Vagina (tissue), 2 donors: Measurements from ENCODE around the gene TPSD1.

Source experiments
- POLR2AphosphoS5 ChIP-seq, 2 donors: sonication (generic); formaldehyde crosslinking; IDR thresholded peaks; one replicate each; pipeline ENCODE4 v1.9.0; 2017; ENCODE audit warnings: antibody characterized with exemption in 2 of 2, mild to moderate bottlenecking in 2 of 2, low read depth in 1 of 2; ENCODE audit not compliant: insufficient read depth in 1 of 2
- TF ChIP-seq, protein P1 (sequence below), 3 experiments: fragments of 450-650 bp in 2 of 3; fragments of 200-600 bp in 1 of 3; sonication (generic) in 1 of 3; IDR thresholded peaks; one replicate each; pipeline ENCODE4 v1.5.1; 2017 to 2019; ENCODE audit warnings: antibody characterized with exemption in 3 of 3, mild to moderate bottlenecking in 2 of 3, moderate library complexity in 2 of 3

DNA sequence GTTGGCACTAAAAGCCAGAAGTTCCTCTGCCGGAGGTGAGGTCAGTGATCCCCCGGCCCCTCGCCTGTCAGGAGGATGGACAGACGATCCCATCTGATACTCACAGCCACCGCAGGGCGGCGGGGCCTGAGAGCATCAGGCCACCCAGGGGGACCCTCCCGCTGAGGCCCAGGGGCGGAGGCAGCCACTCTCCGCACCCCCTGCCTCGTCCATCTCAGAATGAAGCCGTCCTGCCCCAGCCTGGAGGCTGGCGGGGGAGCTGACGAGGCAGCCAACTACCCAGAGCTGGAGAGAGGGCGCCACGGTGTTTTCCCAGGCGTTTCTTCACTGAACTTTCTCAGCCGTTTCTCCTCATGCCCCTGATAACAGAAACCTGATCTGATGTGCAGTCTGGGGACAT, 22.6 kb downstream of the TPSD1 start:
- TF ChIP-seq, protein P1, sequence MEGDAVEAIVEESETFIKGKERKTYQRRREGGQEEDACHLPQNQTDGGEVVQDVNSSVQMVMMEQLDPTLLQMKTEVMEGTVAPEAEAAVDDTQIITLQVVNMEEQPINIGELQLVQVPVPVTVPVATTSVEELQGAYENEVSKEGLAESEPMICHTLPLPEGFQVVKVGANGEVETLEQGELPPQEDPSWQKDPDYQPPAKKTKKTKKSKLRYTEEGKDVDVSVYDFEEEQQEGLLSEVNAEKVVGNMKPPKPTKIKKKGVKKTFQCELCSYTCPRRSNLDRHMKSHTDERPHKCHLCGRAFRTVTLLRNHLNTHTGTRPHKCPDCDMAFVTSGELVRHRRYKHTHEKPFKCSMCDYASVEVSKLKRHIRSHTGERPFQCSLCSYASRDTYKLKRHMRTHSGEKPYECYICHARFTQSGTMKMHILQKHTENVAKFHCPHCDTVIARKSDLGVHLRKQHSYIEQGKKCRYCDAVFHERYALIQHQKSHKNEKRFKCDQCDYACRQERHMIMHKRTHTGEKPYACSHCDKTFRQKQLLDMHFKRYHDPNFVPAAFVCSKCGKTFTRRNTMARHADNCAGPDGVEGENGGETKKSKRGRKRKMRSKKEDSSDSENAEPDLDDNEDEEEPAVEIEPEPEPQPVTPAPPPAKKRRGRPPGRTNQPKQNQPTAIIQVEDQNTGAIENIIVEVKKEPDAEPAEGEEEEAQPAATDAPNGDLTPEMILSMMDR (IDR thresholded peaks at IDR 0.05): no peak
- TF ChIP-seq POLR2AphosphoS5 (IDR thresholded peaks at IDR 0.05; ENCODE audit: insufficient read depth in 1 of 2, low read depth in 1 of 2): no peak
